DOHH2 (cell line): ENCODE results near the gene ZNF99.

ENCODE experiments used
- H3F3A ChIP-seq: fragments of 200-600 bp; sonication (generic), shearing (Covaris generic); 2 replicates; pipeline ENCODE4 v1.6.0; 2016; ENCODE audit warnings: antibody characterized with exemption, mild to moderate bottlenecking; ENCODE audit not compliant: control insufficient read depth, insufficient read depth
- H3K27ac ChIP-seq: fragments of 200-600 bp; sonication (generic); 2 replicates; pipeline ENCODE4 v1.5.1; 2014; ENCODE audit warnings: low read depth, mild to moderate bottlenecking, low read length, moderate library complexity
- H3K27me3 ChIP-seq: fragments of 200-600 bp; sonication (generic); 2 replicates; pipeline ENCODE4 v1.6.1; 2014; ENCODE audit warnings: mild to moderate bottlenecking, low read length, mixed read lengths; ENCODE audit not compliant: control insufficient read depth
- H3K36me3 ChIP-seq: fragments of 200-600 bp; sonication (generic); 2 replicates; pipeline ENCODE4 v1.6.1; 2014; ENCODE audit warnings: mild to moderate bottlenecking, low read length, moderate library complexity, mixed read lengths; ENCODE audit not compliant: control insufficient read depth
- H3K4me1 ChIP-seq: fragments of 200-600 bp; sonication (generic); 2 replicates; pipeline ENCODE4 v1.6.1; 2014; ENCODE audit warnings: mild to moderate bottlenecking, low read length, mixed read lengths; ENCODE audit not compliant: control insufficient read depth
- H3K4me2 ChIP-seq: fragments of 200-600 bp; sonication (generic); 2 replicates; pipeline ENCODE4 v1.6.0; 2014; ENCODE audit warnings: mild to moderate bottlenecking, low read length, moderate library complexity
- H3K4me3 ChIP-seq: fragments of 200-600 bp; sonication (generic); 2 replicates; pipeline ENCODE4 v1.5.1; 2014; ENCODE audit warnings: mild to moderate bottlenecking, low read length, mixed read lengths
- H3K79me2 ChIP-seq: fragments of 200-600 bp; sonication (generic); 2 replicates; pipeline ENCODE4 v1.6.1; 2014; ENCODE audit warnings: mild to moderate bottlenecking, low read length, mixed read lengths; ENCODE audit not compliant: control insufficient read depth
- H3K9me2 ChIP-seq: fragments of 200-600 bp; sonication (generic); replicated peaks from 2 replicates; pipeline ENCODE4 v1.6.1; 2014; ENCODE audit warnings: mild to moderate bottlenecking, low read length, mixed read lengths; ENCODE audit not compliant: control insufficient read depth
- H3K9me3 ChIP-seq: fragments of 200-600 bp; sonication (generic); 2 replicates; pipeline ENCODE4 v1.6.1; 2014; ENCODE audit warnings: antibody characterized with exemption, low read length, mixed read lengths; ENCODE audit not compliant: control insufficient read depth, insufficient read depth
- H4K20me1 ChIP-seq: fragments of 200-600 bp; sonication (generic); 2 replicates; pipeline ENCODE4 v1.6.0; 2014; ENCODE audit warnings: low read depth, mild to moderate bottlenecking, antibody characterized with exemption, low read length, moderate library complexity; ENCODE audit not compliant: control insufficient read depth, insufficient read depth
- CTCF ChIP-seq: fragments of 200-600 bp; sonication (generic); IDR thresholded peaks from one replicate; pipeline ENCODE4 v1.5.1; 2014; ENCODE audit warnings: antibody characterized with exemption, mild to moderate bottlenecking, low read depth, low read length; ENCODE audit not compliant: poor library complexity, severe bottlenecking
- EZH2phosphoT487 ChIP-seq: fragments of 200-600 bp; sonication (generic); IDR thresholded peaks from 2 replicates; pipeline ENCODE4 v1.6.1; 2017; ENCODE audit warnings: borderline replicate concordance, mild to moderate bottlenecking, antibody characterized with exemption, low read length, moderate library complexity, mixed read lengths

ZNF99 gene

GRCh38 chr19:22783651-22784410 is at the start of gene ZNF99:
Gene ZNF99, minus strand, starts transcription at chr19:22784151. Its CDS starts 135 bp downstream, at chr19:22784016.
- Histone ChIP-seq H3K36me3 (no peaks in the 10 kb centered on the region), H3K9me2 (no peaks in the 10 kb centered on the region), H3K4me3 (no peak within 1 kb of the TSS), H3K79me2 (no peaks in the 10 kb centered on the region), H3K4me1 (no peaks in the 10 kb centered on the region), H3K27ac (no peak within 1 kb of the TSS), H3K27me3 (no peaks in the 10 kb centered on the region), H3K9me3 (no peaks in the 10 kb centered on the region; the same call in 1 of the 2 replicates), H4K20me1 (no peaks in the 10 kb centered on the region), H3K4me2 (no peak within 1 kb of the TSS), H3F3A (no peaks in the 10 kb centered on the region)
- TF ChIP-seq CTCF (no peak), EZH2phosphoT487 (no peak)

DNA sequence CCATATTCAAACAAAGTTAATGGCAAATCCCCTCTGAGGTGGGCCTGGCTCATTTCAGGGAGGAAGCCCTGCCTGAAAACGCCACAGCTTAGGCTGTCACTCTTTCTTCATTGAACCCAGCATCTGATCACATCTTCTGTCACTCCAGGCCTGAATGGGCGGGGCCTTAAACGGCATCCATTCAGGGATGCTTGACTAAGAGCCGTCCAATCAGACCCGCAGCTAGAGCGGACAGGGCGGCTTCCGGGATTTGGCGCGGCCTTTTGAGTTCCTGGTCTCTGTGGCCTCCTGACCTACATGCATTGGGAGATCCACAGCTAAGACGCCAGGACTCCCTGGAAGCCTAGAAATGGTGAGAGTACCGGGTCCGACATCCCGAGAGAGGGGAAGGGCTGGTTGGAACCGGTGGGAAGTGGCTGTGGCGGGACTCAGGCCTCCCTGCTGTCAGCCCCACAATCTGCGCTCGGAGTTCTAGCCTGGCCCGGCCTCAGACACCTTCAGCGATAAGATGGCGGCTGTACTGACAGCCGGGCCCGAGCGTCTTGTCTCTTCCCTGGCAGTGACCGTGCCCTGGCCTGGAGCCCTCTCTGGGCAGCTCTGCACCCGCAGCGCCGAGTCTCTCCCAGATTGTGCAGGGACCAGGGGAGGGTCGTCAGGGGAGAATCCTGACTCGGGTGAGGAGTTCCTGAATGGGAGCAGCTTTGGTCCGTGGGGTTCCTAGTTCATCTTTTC is 48.2 kb upstream of the ZNF99 start, which contains the start of gene ZNF723:
TSS of gene ZNF723 (plus strand) at position 261 of the 732 bp plus-strand sequence. CDS start at position 350, 89 bp downstream.
- TF ChIP-seq EZH2phosphoT487 (no peak), CTCF (no peak)
- H3K9me3 ChIP-seq: no peaks in the 10 kb centered on the region; the same call in 1 of the 2 replicates
- H3K36me3 ChIP-seq: no peaks in the 10 kb centered on the region
- no peak within 1 kb of the TSS for H3K4me3 ChIP-seq
- H3K27me3 ChIP-seq: no peaks in the 10 kb centered on the region
- no peaks in the 10 kb centered on the region for H3K79me2 ChIP-seq
- no peaks in the 10 kb centered on the region for H3F3A ChIP-seq
- no peaks in the 10 kb centered on the region for H4K20me1 ChIP-seq
- no peak within 1 kb of the TSS for H3K4me2 ChIP-seq
- no peaks in the 10 kb centered on the region for H3K9me2 ChIP-seq
- H3K27ac ChIP-seq: no peak within 1 kb of the TSS
- H3K4me1 ChIP-seq: no peaks in the 10 kb centered on the region

DNA sequence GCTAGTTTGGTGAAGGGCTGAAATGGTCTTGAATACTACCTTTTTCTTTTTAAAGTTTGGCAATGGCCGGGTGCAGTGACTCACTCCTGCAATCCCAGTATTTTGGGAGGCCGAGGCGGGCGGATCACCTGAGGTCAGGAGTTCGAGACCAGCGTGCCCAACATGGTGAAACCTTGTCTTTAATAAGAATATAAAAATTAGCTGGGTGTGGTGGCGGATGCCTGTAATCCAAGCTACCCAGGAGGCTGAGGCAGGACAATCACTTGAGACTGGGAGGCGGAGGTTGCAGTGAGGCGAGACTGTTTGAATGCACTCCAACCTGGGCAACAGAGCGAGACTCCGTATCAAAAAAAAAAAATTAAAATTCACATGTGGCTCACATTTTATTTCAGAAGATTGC is 47.3 kb upstream of the ZNF99 start:
- Histone ChIP-seq H3K9me3 (peaks cover 3% of the 10 kb centered on the region; the same call in 1 of the 2 replicates), H3K4me3 (no peak overlapping the region), H3F3A (no peaks in the 10 kb centered on the region), H3K9me2 (no peaks in the 10 kb centered on the region), H3K27me3 (no peaks in the 10 kb centered on the region), H3K4me2 (no peak overlapping the region), H3K36me3 (no peaks in the 10 kb centered on the region), H3K27ac (no peak overlapping the region), H3K79me2 (no peaks in the 10 kb centered on the region), H3K4me1 (no peaks in the 10 kb centered on the region), H4K20me1 (no peaks in the 10 kb centered on the region)
- no peak for TF ChIP-seq EZH2phosphoT487
- no peak for TF ChIP-seq CTCF
